ENCODE measurements around the gene OTUD4.

OTUD4 gene

GRCh38 chr4:145125396-145125795 is 55.0 kb downstream of the OTUD4 start:
- no peaks in the 10 kb centered on the region for H3K27me3 ChIP-seq (ENCODE audit: insufficient read depth, poor library complexity, severe bottlenecking)
- no peak overlapping the region for H3K4me3 ChIP-seq (replicated peaks; ENCODE audit: insufficient read depth, low read length)
- no peak overlapping the region for H3K27ac ChIP-seq (replicated peaks)
- TF ChIP-seq REST (IDR thresholded peaks at IDR 0.05; ENCODE audit: insufficient replicate concordance, low read depth) (no peak), POLR2AphosphoS5 (IDR thresholded peaks at IDR 0.05; ENCODE audit: low read depth) (no peak), SPI1 (IDR thresholded peaks at IDR 0.05; ENCODE audit: borderline replicate concordance, low read depth) (no peak), GABPA (IDR thresholded peaks at IDR 0.05; ENCODE audit: low read depth) (no peak)
- TF ChIP-seq, protein P1, sequence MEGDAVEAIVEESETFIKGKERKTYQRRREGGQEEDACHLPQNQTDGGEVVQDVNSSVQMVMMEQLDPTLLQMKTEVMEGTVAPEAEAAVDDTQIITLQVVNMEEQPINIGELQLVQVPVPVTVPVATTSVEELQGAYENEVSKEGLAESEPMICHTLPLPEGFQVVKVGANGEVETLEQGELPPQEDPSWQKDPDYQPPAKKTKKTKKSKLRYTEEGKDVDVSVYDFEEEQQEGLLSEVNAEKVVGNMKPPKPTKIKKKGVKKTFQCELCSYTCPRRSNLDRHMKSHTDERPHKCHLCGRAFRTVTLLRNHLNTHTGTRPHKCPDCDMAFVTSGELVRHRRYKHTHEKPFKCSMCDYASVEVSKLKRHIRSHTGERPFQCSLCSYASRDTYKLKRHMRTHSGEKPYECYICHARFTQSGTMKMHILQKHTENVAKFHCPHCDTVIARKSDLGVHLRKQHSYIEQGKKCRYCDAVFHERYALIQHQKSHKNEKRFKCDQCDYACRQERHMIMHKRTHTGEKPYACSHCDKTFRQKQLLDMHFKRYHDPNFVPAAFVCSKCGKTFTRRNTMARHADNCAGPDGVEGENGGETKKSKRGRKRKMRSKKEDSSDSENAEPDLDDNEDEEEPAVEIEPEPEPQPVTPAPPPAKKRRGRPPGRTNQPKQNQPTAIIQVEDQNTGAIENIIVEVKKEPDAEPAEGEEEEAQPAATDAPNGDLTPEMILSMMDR (IDR thresholded peaks at IDR 0.05; ENCODE audit: insufficient read depth, low read length): no peak
- DNase-seq (ENCODE audit: low read depth in 1 of 2, low spot score in 1 of 2): no peak

DNA sequence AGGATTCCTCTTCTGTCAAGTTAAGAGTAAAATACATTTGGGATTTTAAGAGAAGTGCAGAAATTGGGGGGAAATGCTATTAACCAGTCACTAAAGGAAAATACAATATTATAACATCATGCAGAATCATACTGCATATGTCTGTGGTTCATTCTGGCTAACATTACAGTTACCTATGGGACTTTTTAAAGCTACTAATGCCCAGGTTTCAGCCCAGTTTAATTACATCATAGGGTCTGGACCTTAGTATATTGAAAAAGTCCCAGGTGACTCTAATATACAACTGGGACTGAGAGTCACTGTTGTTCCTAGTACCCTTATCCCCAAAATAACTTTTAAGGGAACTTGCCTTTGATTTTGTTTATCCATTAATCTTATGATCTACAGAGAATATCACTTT is 72.3 kb downstream of the OTUD4 start:
- H3K27ac ChIP-seq (replicated peaks): no peak overlapping the region
- no peak for DNase-seq (ENCODE audit: low read depth in 1 of 2, low spot score in 1 of 2)
- H3K4me3 ChIP-seq (replicated peaks; ENCODE audit: insufficient read depth, low read length): no peak overlapping the region
- H3K27me3 ChIP-seq (ENCODE audit: insufficient read depth, poor library complexity, severe bottlenecking): no peaks in the 10 kb centered on the region
- TF ChIP-seq GABPA (IDR thresholded peaks at IDR 0.05; ENCODE audit: low read depth) (no peak), SPI1 (IDR thresholded peaks at IDR 0.05; ENCODE audit: borderline replicate concordance, low read depth) (no peak), POLR2AphosphoS5 (IDR thresholded peaks at IDR 0.05; ENCODE audit: low read depth) (no peak), REST (IDR thresholded peaks at IDR 0.05; ENCODE audit: insufficient replicate concordance, low read depth) (no peak)
- TF ChIP-seq, protein P1 (IDR thresholded peaks at IDR 0.05; ENCODE audit: insufficient read depth, low read length): no peak

DNA sequence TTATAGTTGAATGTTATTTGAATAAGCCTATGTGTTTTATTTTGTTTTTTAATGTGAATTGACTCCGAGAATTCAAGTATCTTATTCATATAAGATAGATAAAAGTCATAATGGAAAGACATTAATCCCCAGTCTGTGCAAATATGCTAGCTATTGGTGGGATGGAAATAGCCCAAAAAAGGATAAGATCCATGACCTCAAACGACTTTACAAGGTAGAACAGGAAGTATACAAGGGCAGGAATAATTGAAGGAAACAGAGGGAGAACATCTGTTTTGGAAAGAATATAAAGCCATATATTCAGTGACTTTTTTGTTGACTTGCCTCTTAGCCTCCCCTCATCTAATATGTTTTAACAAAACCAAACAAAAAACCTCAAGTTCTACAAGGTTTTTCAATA is 73.3 kb downstream of the OTUD4 start:
- DNase-seq (ENCODE audit: low read depth in 1 of 2, low spot score in 1 of 2): no peak
- no peak overlapping the region for H3K4me3 ChIP-seq (replicated peaks; ENCODE audit: insufficient read depth, low read length)
- TF ChIP-seq POLR2AphosphoS5 (IDR thresholded peaks at IDR 0.05; ENCODE audit: low read depth) (no peak), GABPA (IDR thresholded peaks at IDR 0.05; ENCODE audit: low read depth) (no peak), REST (IDR thresholded peaks at IDR 0.05; ENCODE audit: insufficient replicate concordance, low read depth) (no peak), SPI1 (IDR thresholded peaks at IDR 0.05; ENCODE audit: borderline replicate concordance, low read depth) (no peak)
- TF ChIP-seq, protein P1 (IDR thresholded peaks at IDR 0.05; ENCODE audit: insufficient read depth, low read length): no peak
- H3K27me3 ChIP-seq (ENCODE audit: insufficient read depth, poor library complexity, severe bottlenecking): no peaks in the 10 kb centered on the region
- no peak overlapping the region for H3K27ac ChIP-seq (replicated peaks)

Measured in HL-60 (cell line).